SK-N-MC (cell line): ENCODE results near the gene ADH6.

ENCODE experiments used
- EZH2 ChIP-seq: fragments of 200-600 bp; sonication (generic); IDR thresholded peaks from one replicate; pipeline ENCODE4 v1.6.1; 2017; ENCODE audit warnings: antibody characterized with exemption
- POLR2AphosphoS5 ChIP-seq: IDR thresholded peaks from 2 replicates; pipeline ENCODE4 v1.6.1; 2012; ENCODE audit warnings: mild to moderate bottlenecking, low read depth, low read length, borderline replicate concordance

GRCh38 chr4:99179178-99179577, 39.9 kb downstream of the ADH6 start:
- TF ChIP-seq EZH2: no peak
- TF ChIP-seq POLR2AphosphoS5: no peak
